Breast epithelium (tissue), 3 donors: ENCODE data around the gene RPS21.

Experiments
- POLR2A ChIP-seq: fragments of 450-650 bp; IDR thresholded peaks from one replicate; pipeline ENCODE4 v1.6.1; 2016; ENCODE audit warnings: antibody characterized with exemption, mild to moderate bottlenecking, moderate library complexity
- POLR2AphosphoS5 ChIP-seq, 3 donors: sonication (generic); formaldehyde crosslinking; IDR thresholded peaks; one replicate each; pipeline ENCODE4 v1.6.1; 2017; ENCODE audit warnings: antibody characterized with exemption in 3 of 3
- TF ChIP-seq, protein P1 (sequence below), 3 donors: fragments of 450-650 bp; IDR thresholded peaks; one replicate each; pipeline ENCODE4 v1.5.1; 2016 to 2017; ENCODE audit warnings: antibody characterized with exemption in 3 of 3, mild to moderate bottlenecking in 3 of 3, moderate library complexity in 3 of 3

DNA sequence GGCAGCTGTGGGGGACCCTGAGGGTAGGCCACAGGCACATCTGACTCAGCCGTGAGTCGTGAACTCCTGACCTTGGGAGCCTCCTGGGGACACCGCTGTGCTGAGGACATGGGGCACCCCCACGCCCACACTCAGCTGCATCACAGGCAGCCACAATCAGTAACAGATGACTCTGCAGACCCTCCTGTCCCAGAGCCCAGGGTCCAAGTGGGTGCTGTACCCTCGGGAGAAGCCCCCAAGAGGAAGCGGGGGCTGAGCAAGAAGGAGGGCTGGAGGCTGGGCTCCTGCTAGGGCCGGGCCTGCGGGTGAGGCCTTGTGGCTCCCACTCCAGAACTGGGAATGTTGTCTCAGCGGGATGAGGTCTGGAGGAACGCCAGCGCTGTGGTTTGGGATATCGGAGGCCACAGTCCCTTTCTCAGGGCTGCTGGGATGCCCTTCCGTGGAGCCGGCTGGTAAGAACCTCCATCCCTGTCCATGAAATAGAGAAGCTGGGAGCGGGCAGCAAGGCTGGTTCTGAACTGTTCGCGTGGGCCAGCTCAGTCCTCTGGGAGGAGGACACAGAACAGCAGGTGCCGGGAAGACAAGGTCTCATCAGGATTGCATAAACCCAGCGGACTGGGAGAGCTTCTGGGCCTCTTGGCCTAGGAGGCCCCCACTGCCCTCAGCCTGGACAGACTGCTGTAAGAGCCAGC is 16.6 kb upstream of the RPS21 start:
- TF ChIP-seq, protein P1, sequence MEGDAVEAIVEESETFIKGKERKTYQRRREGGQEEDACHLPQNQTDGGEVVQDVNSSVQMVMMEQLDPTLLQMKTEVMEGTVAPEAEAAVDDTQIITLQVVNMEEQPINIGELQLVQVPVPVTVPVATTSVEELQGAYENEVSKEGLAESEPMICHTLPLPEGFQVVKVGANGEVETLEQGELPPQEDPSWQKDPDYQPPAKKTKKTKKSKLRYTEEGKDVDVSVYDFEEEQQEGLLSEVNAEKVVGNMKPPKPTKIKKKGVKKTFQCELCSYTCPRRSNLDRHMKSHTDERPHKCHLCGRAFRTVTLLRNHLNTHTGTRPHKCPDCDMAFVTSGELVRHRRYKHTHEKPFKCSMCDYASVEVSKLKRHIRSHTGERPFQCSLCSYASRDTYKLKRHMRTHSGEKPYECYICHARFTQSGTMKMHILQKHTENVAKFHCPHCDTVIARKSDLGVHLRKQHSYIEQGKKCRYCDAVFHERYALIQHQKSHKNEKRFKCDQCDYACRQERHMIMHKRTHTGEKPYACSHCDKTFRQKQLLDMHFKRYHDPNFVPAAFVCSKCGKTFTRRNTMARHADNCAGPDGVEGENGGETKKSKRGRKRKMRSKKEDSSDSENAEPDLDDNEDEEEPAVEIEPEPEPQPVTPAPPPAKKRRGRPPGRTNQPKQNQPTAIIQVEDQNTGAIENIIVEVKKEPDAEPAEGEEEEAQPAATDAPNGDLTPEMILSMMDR (IDR thresholded peaks at IDR 0.05) = no peak
- TF ChIP-seq POLR2AphosphoS5 (IDR thresholded peaks at IDR 0.05) = no peak
- TF ChIP-seq POLR2A = no peak
